Occipital lobe (tissue), 2 donors: ENCODE measurements around the gene ING3. TPM values are rescaled to one million over a fixed set of nuclear protein-coding genes. Genes with fewer than 3 reads are reported as not detected.
"Not testable (repeated sequence)": the region's sequence is repeated elsewhere in the genome, so short reads cannot be mapped to it uniquely, and the experiment has no call there.

ENCODE experiments used
- DNase-seq: peaks from one replicate; lab custom pipeline; 2025; lab: John Stamatoyannopoulos, UW
- total RNA-seq: library from RNA; depleted of rRNA; stranded (reverse); fragments of >200 nt; gene quantifications from one replicate; pipeline ENCODE4 v1.2.3, GENCODE V29; 2014

ING3 gene
- total RNA-seq, 1 donor from 2014 or later = 32.4 TPM

GRCh38 chr7:120949998-120950538 lies 509 bp upstream of the ING3 start:
- no peak for DNase-seq

GRCh38 chr7:120951309-120951699 lies 727 bp downstream of the ING3 start:
- no peak for DNase-seq

- DNase-seq = no peak
Measured at GRCh38 chr7:120951826-120952225, 1.2 kb downstream of the ING3 start.

- DNase-seq = no peak
Measured at GRCh38 chr7:120955577-120956149, 5.1 kb downstream of the ING3 start.

- DNase-seq = no peak
Measured at GRCh38 chr7:120959929-120960484, 9.4 kb downstream of the ING3 start.

GRCh38 chr7:120960714-120961113 lies 10.1 kb downstream of the ING3 start:
- no peak for DNase-seq

GRCh38 chr7:120961638-120962173 lies 11.1 kb downstream of the ING3 start:
- no peak for DNase-seq

- DNase-seq = no peak
Measured at GRCh38 chr7:120964088-120964487, 13.5 kb downstream of the ING3 start.

GRCh38 chr7:120966961-120967360 lies 16.4 kb downstream of the ING3 start:
- DNase-seq = no peak

- no peak for DNase-seq
Measured at GRCh38 chr7:120973849-120974248, 23.3 kb downstream of the ING3 start.

GRCh38 chr7:120979765-120980499 lies 29.4 kb downstream of the ING3 start:
- DNase-seq = no peak

- DNase-seq = no peak
Measured at GRCh38 chr7:120981117-120981516, 30.5 kb downstream of the ING3 start.

- no peak for DNase-seq
Measured at GRCh38 chr7:120981888-120982615, 31.5 kb downstream of the ING3 start.

GRCh38 chr7:120983592-120983991 lies 33.0 kb downstream of the ING3 start:
- DNase-seq = not testable (repeated sequence)

GRCh38 chr7:120984406-120984805 lies 33.8 kb downstream of the ING3 start:
- no peak for DNase-seq

GRCh38 chr7:120985130-120985758 lies 34.7 kb downstream of the ING3 start:
- no peak for DNase-seq

- DNase-seq = no peak
Measured at GRCh38 chr7:120985839-120986238, 35.3 kb downstream of the ING3 start.

- DNase-seq = no peak
Measured at GRCh38 chr7:120986650-120987049, 36.1 kb downstream of the ING3 start.

- no peak for DNase-seq
Measured at GRCh38 chr7:120987280-120987679, 36.7 kb downstream of the ING3 start.

GRCh38 chr7:120987683-120988590 lies 37.4 kb downstream of the ING3 start:
- DNase-seq = peak; percentile 63
